ENCODE data around the gene PALD1. TPM values are rescaled to one million over a fixed set of nuclear protein-coding genes. Genes with fewer than 3 reads are reported as not detected.
A peak's percentile ranks its signal among the peaks of the same experiment; 100 is the strongest.

PALD1 gene
- total and polyA plus RNA-seq, 2 experiments from 2014 or later, result 11.9 to 58.2 TPM

DNA sequence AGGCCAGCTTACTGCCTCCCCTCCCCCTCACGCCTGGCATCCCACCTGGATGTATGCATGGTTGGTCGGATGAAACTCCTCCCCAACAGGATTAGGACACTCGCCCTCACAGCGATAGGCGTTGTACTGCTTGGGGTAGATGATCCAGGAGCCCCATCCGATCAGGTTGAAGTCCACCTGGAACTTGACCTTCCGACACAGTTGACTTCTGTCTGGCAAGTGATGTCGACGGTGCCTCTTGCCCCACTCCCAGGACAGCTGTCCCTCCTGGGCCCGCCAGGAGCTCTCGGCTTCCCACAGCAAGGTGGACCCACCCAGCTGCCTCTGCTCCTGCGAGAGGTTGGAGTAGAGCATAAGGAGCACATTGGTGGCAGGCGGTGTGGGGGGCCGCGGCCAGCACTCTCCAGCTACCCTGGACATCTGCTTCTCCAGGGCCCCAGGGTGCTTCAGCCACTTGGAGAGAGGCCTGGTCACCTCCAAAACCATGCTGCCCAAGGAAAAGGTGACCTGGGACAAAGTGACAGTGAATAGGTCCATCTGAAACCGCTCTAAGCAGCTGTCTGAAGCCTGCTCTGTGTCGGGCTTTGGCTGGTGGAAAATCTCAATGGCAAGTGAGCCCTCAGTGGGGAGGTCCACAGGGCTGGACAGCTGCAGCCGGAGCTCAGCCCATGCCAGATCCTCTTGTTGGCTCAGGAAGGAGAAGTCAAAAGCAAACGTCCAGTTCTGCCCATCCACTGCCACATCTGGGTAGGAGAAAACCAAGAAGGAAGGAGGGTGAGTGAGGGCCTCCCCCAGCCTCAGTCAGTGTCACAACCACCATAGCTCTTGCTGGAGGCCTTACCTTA lies 43.1 kb upstream of the PALD1 start (continued):
- TF ChIP-seq STAT1 (IDR thresholded peaks at IDR 0.05; ENCODE audit: unreplicated experiment), result no peak
- no peak for TF ChIP-seq EZH2phosphoT487 (IDR thresholded peaks at IDR 0.05; ENCODE audit: unreplicated experiment)
- TF ChIP-seq CREB1 (CRISPR knock-in tag; IDR thresholded peaks at IDR 0.05; ENCODE audit: low read depth), result no peak
- TF ChIP-seq JUNB (IDR thresholded peaks at IDR 0.05; ENCODE audit: unreplicated experiment), result no peak
- TF ChIP-seq, protein P1, sequence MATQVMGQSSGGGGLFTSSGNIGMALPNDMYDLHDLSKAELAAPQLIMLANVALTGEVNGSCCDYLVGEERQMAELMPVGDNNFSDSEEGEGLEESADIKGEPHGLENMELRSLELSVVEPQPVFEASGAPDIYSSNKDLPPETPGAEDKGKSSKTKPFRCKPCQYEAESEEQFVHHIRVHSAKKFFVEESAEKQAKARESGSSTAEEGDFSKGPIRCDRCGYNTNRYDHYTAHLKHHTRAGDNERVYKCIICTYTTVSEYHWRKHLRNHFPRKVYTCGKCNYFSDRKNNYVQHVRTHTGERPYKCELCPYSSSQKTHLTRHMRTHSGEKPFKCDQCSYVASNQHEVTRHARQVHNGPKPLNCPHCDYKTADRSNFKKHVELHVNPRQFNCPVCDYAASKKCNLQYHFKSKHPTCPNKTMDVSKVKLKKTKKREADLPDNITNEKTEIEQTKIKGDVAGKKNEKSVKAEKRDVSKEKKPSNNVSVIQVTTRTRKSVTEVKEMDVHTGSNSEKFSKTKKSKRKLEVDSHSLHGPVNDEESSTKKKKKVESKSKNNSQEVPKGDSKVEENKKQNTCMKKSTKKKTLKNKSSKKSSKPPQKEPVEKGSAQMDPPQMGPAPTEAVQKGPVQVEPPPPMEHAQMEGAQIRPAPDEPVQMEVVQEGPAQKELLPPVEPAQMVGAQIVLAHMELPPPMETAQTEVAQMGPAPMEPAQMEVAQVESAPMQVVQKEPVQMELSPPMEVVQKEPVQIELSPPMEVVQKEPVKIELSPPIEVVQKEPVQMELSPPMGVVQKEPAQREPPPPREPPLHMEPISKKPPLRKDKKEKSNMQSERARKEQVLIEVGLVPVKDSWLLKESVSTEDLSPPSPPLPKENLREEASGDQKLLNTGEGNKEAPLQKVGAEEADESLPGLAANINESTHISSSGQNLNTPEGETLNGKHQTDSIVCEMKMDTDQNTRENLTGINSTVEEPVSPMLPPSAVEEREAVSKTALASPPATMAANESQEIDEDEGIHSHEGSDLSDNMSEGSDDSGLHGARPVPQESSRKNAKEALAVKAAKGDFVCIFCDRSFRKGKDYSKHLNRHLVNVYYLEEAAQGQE (IDR thresholded peaks at IDR 0.05; ENCODE audit: unreplicated experiment), result no peak
- TF ChIP-seq ZNF114 (CRISPR knock-in tag; IDR thresholded peaks at IDR 0.05), result no peak
- TF ChIP-seq NANOG (IDR thresholded peaks at IDR 0.05; ENCODE audit: borderline replicate concordance), result no peak
- TF ChIP-seq, protein P2, sequence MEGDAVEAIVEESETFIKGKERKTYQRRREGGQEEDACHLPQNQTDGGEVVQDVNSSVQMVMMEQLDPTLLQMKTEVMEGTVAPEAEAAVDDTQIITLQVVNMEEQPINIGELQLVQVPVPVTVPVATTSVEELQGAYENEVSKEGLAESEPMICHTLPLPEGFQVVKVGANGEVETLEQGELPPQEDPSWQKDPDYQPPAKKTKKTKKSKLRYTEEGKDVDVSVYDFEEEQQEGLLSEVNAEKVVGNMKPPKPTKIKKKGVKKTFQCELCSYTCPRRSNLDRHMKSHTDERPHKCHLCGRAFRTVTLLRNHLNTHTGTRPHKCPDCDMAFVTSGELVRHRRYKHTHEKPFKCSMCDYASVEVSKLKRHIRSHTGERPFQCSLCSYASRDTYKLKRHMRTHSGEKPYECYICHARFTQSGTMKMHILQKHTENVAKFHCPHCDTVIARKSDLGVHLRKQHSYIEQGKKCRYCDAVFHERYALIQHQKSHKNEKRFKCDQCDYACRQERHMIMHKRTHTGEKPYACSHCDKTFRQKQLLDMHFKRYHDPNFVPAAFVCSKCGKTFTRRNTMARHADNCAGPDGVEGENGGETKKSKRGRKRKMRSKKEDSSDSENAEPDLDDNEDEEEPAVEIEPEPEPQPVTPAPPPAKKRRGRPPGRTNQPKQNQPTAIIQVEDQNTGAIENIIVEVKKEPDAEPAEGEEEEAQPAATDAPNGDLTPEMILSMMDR (conservative IDR thresholded peaks at IDR 0.05; ENCODE audit: low read depth in 2 of 2), result no peak
- no peak for TF ChIP-seq ETS1 (IDR thresholded peaks at IDR 0.05)

DNA sequence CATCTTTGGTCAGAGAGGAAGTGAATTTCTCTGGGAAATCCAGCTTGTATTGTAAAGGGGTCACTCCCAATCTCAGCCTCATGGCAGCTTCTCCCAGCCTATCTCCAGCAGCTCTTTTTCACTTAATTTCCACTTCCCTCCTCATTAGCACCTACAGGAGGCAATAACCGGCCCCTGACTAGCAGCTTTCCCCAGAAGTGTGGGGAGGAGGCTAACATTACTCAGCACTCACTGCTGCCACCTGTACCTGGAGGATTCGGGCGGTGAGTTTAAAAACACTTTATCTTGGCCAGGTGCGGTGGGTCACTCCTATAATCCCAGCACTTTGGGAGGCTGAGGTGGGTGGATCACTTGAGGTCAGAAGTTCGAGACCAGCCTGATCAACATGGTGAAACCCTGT lies 40.8 kb upstream of the PALD1 start:
- no peak overlapping the region for H2AFZ ChIP-seq
- no peak overlapping the region for H3K27ac ChIP-seq (ENCODE audit: low read depth)
- H3K4me3 ChIP-seq, result no peak overlapping the region
- Mint-ChIP-seq H3K27ac (no peak overlapping the region), H3K9me3 (no peaks in the 10 kb centered on the region; the same call in 2 of the 3 replicates), H3K4me1 (peaks cover 34% of the 10 kb centered on the region), H3K27me3 (ENCODE audit: insufficient read depth, low read depth, poor library complexity) (peaks cover 48% of the 10 kb centered on the region), H3K36me3 (ENCODE audit: low read depth) (peaks cover 8% of the 10 kb centered on the region; the same call in 2 of the 3 replicates), H3K4me3 (no peak overlapping the region)
- TF ChIP-seq POLR2AphosphoS5 (IDR thresholded peaks at IDR 0.05; ENCODE audit: low read depth), result no peak
- TF ChIP-seq, protein P2 (conservative IDR thresholded peaks at IDR 0.05; ENCODE audit: low read depth in 2 of 2), result peak; percentile 27 to 53; a peak in 2 of 4 replicates
- peaks cover 2% of the 10 kb centered on the region; the same call in 1 of the 2 replicates for H3K36me3 ChIP-seq (ENCODE audit: insufficient read depth)
- peaks cover 17% of the 10 kb centered on the region; the same call in 1 of the 2 replicates for H4K20me1 ChIP-seq (replicated peaks; ENCODE audit: insufficient read depth)
- peaks cover 28% of the 10 kb centered on the region for H3K4me1 ChIP-seq (ENCODE audit: insufficient read depth)
- peak; percentile 75 for DNase-seq (ENCODE audit: low spot score)
- H3K9me2 ChIP-seq (ENCODE audit: insufficient read depth), result no peaks in the 10 kb centered on the region
- ATAC-seq, result peak; percentile 5
- H3K27me3 ChIP-seq (ENCODE audit: insufficient read depth), result peaks cover 22% of the 10 kb centered on the region
- H3F3A ChIP-seq (replicated peaks; ENCODE audit: low read depth), result peaks cover 15% of the 10 kb centered on the region
- peaks cover 60% of the 10 kb centered on the region for H3K79me2 ChIP-seq (replicated peaks; ENCODE audit: insufficient read depth)
- no peak overlapping the region for H3K4me2 ChIP-seq
